HCT116 (cell line): ENCODE measurements around the gene APLN.

Experiments
- CTCF ChIP-seq, 3 experiments: fragments of 200-600 bp in 1 of 3; sonication (generic) in 1 of 3; IDR thresholded peaks in 2 of 3; conservative IDR thresholded peaks in 1 of 3; 2 replicates each; pipeline ENCODE4 v1.5.1; 2012 to 2017; ENCODE audit warnings: low read depth in 2 of 3, low read length in 2 of 3, antibody characterized with exemption in 1 of 3, borderline replicate concordance in 1 of 3, control low read depth in 1 of 3, mild to moderate bottlenecking in 1 of 3, mixed read lengths in 1 of 3, mixed run types in 1 of 3, moderate library complexity in 1 of 3; ENCODE audit not compliant: insufficient read depth in 1 of 3
- MAX ChIP-seq: IDR thresholded peaks from 2 replicates; pipeline ENCODE4 v1.6.1; 2012
- SP1 ChIP-seq: IDR thresholded peaks from 2 replicates; pipeline ENCODE4 v1.6.1; 2012; ENCODE audit warnings: low read depth

- no peak for TF ChIP-seq SP1
- TF ChIP-seq MAX, result no peak
- TF ChIP-seq CTCF (IDR thresholded peaks at IDR 0.05 in 2 of 3, conservative IDR thresholded peaks at IDR 0.05 in 1 of 3; ENCODE audit: borderline replicate concordance in 1 of 3, insufficient read depth in 1 of 3, low read depth in 2 of 3, low read length in 2 of 3), result no peak
Observed at GRCh38 chrX:129638917-129639316, 15.8 kb downstream of the APLN start.
